ENCODE data around the gene SLC35E3. TPM values are rescaled to one million over a fixed set of nuclear protein-coding genes. Genes with fewer than 3 reads are reported as not detected.

Gene SLC35E3
- total and polyA plus RNA-seq, 2 experiments from 2014 or later, result 5.5 to 13.8 TPM

GRCh38 chr12:68780731-68781130 lies 34.8 kb downstream of the SLC35E3 start (continued):
- TF ChIP-seq REST (IDR thresholded peaks at IDR 0.05; ENCODE audit: unreplicated experiment), result no peak
- no peak for TF ChIP-seq NANOG (IDR thresholded peaks at IDR 0.05; ENCODE audit: borderline replicate concordance)
- no peak for TF ChIP-seq CREB1 (CRISPR knock-in tag; IDR thresholded peaks at IDR 0.05; ENCODE audit: low read depth)
- no peak for TF ChIP-seq POLR2AphosphoS5 (IDR thresholded peaks at IDR 0.05; ENCODE audit: low read depth)
- TF ChIP-seq ZNF331 (CRISPR knock-in tag; IDR thresholded peaks at IDR 0.05; ENCODE audit: low read depth), result no peak
- TF ChIP-seq ZNF114 (CRISPR knock-in tag; IDR thresholded peaks at IDR 0.05), result no peak
- no peak for TF ChIP-seq JUNB (IDR thresholded peaks at IDR 0.05; ENCODE audit: unreplicated experiment)
- no peak for TF ChIP-seq EZH2 (IDR thresholded peaks at IDR 0.05; ENCODE audit: low read depth, unreplicated experiment)
- no peak for TF ChIP-seq STAT1 (IDR thresholded peaks at IDR 0.05; ENCODE audit: unreplicated experiment)
- TF ChIP-seq EZH2phosphoT487 (IDR thresholded peaks at IDR 0.05; ENCODE audit: unreplicated experiment), result no peak
- TF ChIP-seq ETS1 (IDR thresholded peaks at IDR 0.05), result no peak

GRCh38 chr12:68781728-68782127 lies 35.8 kb downstream of the SLC35E3 start:
- Mint-ChIP-seq H3K27ac (no peak overlapping the region), H3K27me3 (ENCODE audit: insufficient read depth, low read depth, poor library complexity) (peaks cover 9% of the 10 kb centered on the region), H3K9me3 (no peaks in the 10 kb centered on the region), H3K36me3 (ENCODE audit: low read depth) (no peaks in the 10 kb centered on the region; the same call in 2 of the 3 replicates), H3K4me1 (0 out of 3 replicates have a peak, but pooled peaks cover 2% of the 10 kb centered on the region), H3K4me3 (no peak overlapping the region)
- TF ChIP-seq CTCF (conservative IDR thresholded peaks at IDR 0.05; ENCODE audit: low read depth in 2 of 2) (no peak), JUNB (IDR thresholded peaks at IDR 0.05; ENCODE audit: unreplicated experiment) (no peak), STAT1 (IDR thresholded peaks at IDR 0.05; ENCODE audit: unreplicated experiment) (no peak), NANOG (IDR thresholded peaks at IDR 0.05; ENCODE audit: borderline replicate concordance) (no peak), EZH2phosphoT487 (IDR thresholded peaks at IDR 0.05; ENCODE audit: unreplicated experiment) (no peak), POLR2AphosphoS5 (IDR thresholded peaks at IDR 0.05; ENCODE audit: low read depth) (no peak)
- TF ChIP-seq, protein P1, sequence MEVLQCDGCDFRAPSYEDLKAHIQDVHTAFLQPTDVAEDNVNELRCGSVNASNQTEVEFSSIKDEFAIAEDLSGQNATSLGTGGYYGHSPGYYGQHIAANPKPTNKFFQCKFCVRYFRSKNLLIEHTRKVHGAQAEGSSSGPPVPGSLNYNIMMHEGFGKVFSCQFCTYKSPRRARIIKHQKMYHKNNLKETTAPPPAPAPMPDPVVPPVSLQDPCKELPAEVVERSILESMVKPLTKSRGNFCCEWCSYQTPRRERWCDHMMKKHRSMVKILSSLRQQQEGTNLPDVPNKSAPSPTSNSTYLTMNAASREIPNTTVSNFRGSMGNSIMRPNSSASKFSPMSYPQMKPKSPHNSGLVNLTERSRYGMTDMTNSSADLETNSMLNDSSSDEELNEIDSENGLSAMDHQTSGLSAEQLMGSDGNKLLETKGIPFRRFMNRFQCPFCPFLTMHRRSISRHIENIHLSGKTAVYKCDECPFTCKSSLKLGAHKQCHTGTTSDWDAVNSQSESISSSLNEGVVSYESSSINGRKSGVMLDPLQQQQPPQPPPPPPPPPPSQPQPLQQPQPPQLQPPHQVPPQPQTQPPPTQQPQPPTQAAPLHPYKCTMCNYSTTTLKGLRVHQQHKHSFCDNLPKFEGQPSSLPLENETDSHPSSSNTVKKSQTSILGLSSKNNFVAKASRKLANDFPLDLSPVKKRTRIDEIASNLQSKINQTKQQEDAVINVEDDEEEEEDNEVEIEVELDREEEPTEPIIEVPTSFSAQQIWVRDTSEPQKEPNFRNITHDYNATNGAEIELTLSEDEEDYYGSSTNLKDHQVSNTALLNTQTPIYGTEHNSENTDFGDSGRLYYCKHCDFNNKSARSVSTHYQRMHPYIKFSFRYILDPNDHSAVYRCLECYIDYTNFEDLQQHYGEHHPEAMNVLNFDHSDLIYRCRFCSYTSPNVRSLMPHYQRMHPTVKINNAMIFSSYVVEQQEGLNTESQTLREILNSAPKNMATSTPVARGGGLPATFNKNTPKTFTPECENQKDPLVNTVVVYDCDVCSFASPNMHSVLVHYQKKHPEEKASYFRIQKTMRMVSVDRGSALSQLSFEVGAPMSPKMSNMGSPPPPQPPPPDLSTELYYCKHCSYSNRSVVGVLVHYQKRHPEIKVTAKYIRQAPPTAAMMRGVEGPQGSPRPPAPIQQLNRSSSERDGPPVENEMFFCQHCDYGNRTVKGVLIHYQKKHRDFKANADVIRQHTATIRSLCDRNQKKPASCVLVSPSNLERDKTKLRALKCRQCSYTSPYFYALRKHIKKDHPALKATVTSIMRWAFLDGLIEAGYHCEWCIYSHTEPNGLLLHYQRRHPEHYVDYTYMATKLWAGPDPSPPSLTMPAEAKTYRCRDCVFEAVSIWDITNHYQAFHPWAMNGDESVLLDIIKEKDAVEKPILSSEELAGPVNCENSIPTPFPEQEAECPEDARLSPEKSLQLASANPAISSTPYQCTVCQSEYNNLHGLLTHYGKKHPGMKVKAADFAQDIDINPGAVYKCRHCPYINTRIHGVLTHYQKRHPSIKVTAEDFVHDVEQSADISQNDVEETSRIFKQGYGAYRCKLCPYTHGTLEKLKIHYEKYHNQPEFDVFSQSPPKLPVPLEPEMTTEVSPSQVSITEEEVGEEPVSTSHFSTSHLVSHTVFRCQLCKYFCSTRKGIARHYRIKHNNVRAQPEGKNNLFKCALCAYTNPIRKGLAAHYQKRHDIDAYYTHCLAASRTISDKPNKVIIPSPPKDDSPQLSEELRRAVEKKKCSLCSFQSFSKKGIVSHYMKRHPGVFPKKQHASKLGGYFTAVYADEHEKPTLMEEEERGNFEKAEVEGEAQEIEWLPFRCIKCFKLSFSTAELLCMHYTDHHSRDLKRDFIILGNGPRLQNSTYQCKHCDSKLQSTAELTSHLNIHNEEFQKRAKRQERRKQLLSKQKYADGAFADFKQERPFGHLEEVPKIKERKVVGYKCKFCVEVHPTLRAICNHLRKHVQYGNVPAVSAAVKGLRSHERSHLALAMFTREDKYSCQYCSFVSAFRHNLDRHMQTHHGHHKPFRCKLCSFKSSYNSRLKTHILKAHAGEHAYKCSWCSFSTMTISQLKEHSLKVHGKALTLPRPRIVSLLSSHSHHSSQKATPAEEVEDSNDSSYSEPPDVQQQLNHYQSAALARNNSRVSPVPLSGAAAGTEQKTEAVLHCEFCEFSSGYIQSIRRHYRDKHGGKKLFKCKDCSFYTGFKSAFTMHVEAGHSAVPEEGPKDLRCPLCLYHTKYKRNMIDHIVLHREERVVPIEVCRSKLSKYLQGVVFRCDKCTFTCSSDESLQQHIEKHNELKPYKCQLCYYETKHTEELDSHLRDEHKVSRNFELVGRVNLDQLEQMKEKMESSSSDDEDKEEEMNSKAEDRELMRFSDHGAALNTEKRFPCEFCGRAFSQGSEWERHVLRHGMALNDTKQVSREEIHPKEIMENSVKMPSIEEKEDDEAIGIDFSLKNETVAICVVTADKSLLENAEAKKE (CRISPR knock-in tag; IDR thresholded peaks at IDR 0.05), result no peak
- H3K27me3 ChIP-seq (ENCODE audit: insufficient read depth), result no peaks in the 10 kb centered on the region
- H3K4me1 ChIP-seq (ENCODE audit: insufficient read depth), result no peaks in the 10 kb centered on the region
- H3K9me2 ChIP-seq (ENCODE audit: insufficient read depth), result no peaks in the 10 kb centered on the region
- H3K27ac ChIP-seq (ENCODE audit: low read depth), result no peak overlapping the region
- ATAC-seq (no peak), DNase-seq (ENCODE audit: low spot score) (no peak)
- H3F3A ChIP-seq (replicated peaks; ENCODE audit: low read depth), result no peaks in the 10 kb centered on the region
- no peaks in the 10 kb centered on the region for H3K79me2 ChIP-seq (replicated peaks; ENCODE audit: insufficient read depth)
- H4K20me1 ChIP-seq (replicated peaks; ENCODE audit: insufficient read depth), result no peaks in the 10 kb centered on the region
- no peaks in the 10 kb centered on the region for H3K36me3 ChIP-seq (ENCODE audit: insufficient read depth)
- H3K4me2 ChIP-seq, result no peak overlapping the region
- H3K4me3 ChIP-seq, result no peak overlapping the region
- no peak overlapping the region for H2AFZ ChIP-seq

Data from GM23338 (cell line).